D341Med (cell line): Measurements from ENCODE around the gene RAPGEFL1.
"Not testable (repeated sequence)": the region's sequence is repeated elsewhere in the genome, so short reads cannot be mapped to it uniquely, and the experiment has no call there.

Experiments used
- DNase-seq: peaks from one replicate; pipeline ENCODE4 v3.0.0; 2012; ENCODE audit warnings: low spot score

RAPGEFL1 gene

DNA sequence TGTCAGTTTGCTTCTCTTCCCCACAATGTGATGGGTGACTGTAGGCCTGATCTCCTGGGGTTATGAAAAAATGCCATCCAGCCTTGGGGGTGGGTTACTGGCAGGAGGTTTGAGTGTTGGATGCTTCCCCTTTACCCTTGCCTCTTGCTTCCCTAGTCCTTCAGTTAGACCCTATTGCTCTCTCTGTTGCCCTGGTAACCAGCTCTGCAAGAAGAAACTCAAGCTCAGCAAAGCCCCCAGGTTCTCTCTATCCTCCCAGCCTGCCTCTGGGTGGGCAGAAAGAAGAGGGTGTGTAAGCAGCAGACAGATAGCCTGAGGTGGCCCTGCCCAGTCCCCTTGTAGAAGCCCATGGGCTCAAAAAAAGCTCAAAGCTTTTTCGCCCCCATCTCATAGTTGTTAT is 2.8 kb upstream of the RAPGEFL1 start:
- DNase-seq, result no peak

- DNase-seq, result peak; percentile 50
Observed at GRCh38 chr17:40175928-40176753, 1.1 kb upstream of the RAPGEFL1 start.

GRCh38 chr17:40176754-40177110 is 538 bp upstream of the RAPGEFL1 start:
- DNase-seq, result no peak

- DNase-seq, result peak; percentile 50
Observed at GRCh38 chr17:40178021-40178601, 841 bp downstream of the RAPGEFL1 start.

- peak; percentile 65 for DNase-seq
Observed at GRCh38 chr17:40178660-40179059, 1.4 kb downstream of the RAPGEFL1 start.

- DNase-seq, result no peak
Observed at GRCh38 chr17:40179923-40180659, 2.8 kb downstream of the RAPGEFL1 start.

DNA sequence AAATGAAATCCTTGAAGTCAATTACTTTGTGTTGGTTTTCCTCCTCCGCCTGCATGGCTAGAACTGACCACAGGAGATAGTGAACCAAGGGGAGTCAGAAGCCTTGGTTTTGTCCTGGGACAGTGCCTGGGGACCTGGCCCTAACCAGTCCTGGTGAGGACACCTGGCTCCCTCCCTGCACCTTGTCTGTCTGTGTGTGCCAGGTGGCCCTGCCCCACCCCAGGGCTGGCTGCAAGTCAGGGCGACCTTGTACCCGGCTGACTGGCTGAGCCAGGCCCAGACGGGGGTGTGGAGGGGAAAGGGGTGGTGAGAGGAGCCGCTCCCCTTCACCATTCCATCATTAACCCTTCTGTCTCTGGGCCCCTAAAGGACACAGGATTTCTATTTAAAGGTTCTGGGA is 3.4 kb downstream of the RAPGEFL1 start:
- DNase-seq, result no peak

DNA sequence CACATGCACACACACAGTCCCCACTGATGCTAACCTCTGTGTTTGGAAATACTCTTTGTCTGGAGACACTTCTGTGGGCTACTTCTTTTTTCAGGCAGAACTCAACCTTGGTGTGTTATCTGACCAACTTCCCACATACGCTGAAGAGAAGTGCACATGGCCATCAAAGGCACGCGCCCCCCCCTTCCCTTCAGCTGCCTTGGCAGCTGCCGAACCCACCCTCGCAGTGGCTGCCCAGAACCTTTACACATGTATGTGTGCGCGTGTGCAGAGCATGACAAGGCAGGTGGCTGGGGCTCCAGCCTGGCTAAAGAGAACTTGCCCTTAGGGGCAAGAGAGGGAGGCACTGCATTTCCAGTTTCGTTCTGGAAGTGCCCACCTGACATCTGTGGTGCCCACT is 3.9 kb downstream of the RAPGEFL1 start:
- no peak for DNase-seq

DNA sequence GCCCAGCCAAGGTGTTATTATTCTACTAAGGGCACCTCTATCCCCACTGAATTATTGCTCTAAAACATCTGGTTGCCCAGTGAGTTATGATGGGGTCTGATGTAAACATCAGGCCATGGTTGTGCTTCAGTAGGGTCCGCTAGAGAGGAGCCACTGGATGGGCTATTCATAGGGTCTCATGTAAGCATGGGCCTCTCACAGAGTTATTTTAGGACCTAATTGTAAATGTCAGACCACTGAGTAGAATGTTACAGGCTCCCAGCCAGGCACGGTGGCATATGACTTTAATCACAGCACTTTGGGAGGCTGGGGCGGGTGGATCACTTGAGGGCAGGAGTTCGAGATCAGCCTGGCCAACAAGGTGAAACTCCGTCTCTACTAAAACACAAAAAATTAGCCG is 5.3 kb downstream of the RAPGEFL1 start:
- DNase-seq, result no peak

GRCh38 chr17:40187238-40187637 is 10.0 kb downstream of the RAPGEFL1 start:
- DNase-seq, result no peak

GRCh38 chr17:40188694-40189093 is 11.4 kb downstream of the RAPGEFL1 start:
- no peak for DNase-seq

DNA sequence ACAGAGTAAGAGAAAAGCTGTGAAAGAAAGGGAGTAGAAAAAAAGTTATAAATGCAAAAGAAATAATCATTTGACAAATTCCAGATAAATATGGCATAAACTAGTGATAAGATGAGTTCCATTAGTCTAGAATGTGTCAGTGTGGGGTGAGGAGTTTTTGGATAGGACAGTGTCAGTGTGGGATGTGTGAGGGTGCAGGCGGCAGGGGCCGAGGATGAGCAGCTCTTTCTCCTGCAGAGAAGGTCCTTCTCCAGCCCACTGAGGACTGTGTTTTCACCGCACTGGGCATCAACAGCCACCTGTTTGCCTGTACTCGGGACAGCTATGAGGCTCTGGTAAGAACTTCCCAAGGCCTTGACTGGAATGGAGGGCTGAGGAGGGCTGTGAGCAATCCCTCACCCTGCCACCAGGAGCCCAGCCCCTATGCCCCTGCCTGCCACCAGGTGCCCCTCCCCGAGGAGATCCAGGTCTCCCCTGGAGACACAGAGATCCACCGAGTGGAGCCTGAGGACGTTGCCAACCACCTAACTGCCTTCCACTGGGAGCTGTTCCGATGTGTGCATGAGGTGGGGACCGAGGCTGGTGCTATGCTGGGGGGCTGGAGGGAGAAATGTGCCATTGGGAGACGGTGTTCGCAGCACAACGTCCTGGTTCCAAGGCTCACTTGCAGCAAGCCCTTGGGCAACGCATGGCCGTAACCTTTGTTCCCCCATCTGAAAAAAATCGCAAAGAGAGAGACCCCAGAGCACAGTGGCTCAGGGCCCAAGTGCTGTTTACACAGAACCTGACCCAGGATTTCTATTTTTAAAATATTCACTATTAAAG is 13.1 kb downstream of the RAPGEFL1 start:
- DNase-seq, result peak; percentile 76

DNA sequence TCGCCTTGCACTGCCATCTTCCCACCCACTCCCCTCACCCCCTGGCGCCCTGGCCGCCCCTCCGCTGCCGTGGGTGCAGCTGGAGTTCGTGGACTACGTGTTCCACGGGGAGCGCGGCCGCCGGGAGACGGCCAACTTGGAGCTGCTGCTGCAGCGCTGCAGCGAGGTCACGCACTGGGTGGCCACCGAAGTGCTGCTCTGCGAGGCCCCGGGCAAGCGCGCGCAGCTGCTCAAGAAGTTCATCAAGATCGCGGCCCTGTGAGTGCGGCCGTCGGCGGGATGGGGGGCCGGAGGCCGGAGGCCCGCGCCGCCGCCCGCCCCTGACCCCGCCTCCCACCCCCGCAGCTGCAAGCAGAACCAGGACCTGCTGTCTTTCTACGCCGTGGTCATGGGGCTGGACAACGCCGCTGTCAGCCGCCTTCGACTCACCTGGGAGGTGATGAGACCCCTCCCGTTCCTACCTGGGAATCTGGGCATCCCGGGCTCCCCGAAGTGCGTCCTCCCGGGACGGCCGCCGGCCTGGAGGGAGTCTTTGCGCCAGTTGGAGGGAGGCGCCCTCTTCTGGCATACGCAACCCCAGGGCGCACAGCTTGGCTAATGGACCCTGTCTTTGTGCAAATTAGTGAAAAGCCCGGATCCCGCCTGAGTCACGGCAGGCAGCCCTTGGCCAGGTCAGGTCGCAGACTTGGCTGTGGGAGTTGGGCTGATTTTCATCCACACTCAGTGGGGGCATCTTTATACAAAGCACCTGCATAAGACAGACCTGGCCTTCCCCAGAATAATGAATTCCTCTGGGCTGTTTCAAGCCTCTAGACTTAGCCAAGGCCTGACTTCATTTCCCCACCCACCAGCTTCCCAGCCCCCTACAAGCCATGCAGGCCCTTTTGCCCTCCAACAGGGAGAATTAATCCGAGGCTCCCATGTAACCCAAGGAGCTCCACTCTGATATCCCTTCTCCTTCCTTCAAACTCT is 14.3 kb downstream of the RAPGEFL1 start:
- DNase-seq, result peak; percentile 93

DNA sequence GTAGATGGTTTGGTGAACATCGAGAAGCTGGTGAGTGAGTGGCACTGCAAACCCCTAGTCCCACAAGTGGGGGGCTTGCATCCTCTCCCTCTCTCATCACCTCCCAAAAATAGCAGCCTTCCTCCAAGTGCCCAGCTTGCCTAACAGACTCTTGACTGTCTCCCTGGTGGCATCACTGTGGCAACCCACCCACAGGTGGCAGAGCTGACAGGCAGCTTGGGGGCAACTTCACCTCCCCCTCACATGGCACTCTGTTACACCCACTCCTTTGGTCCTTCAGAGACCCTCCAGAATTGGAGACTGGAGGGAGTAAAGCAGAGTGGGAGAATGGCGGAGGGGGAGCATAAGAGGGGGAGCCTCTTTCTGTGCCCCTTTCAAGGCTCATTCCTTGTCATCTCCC is 15.7 kb downstream of the RAPGEFL1 start:
- DNase-seq, result no peak

GRCh38 chr17:40194821-40195220 is 17.6 kb downstream of the RAPGEFL1 start:
- DNase-seq, result no peak

GRCh38 chr17:40197550-40197949 is 20.3 kb downstream of the RAPGEFL1 start:
- DNase-seq, result no peak

DNA sequence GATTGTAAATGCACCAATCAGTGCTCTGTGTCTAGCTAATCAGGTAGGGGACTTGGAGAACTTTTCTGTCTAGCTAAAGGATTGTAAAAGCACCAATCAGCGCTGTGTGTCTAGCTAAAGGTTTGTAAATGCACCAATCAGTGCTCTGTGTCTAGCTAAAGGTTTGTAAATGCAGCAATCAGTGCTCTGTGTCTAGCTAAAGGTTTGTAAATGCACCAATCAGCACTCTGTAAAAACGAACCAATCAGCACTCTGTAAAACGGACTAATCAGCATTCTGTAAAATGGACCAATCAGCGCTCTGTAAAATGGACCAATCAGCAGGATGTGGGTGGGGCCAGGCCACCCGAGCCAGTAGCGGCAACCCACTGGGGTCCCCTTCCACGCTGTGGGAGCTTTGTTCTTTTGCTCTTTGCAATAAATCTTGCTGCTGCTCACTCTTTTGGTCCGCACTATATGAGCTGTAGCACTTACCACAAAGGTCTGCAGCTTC is 20.7 kb downstream of the RAPGEFL1 start:
- not testable (repeated sequence) for DNase-seq

DNA sequence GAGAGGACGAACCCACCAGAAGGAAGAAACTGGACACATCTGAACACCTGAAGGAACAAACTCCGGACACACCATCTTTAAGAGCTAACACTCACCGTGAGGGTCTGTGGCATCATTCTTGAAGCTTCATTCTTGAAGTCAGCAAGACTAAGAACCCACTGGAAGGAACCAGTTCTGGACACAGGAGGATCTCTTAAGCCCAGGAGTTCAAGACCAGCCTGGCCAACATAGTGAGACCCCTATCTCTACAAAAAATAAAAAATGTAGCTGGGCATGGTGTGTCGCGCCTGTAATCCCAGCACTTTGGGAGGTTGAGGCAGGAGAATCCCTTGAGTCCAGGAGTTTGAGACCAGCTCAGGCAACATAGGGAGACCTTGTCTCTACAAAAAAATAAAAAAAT is 21.3 kb downstream of the RAPGEFL1 start:
- no peak for DNase-seq

DNA sequence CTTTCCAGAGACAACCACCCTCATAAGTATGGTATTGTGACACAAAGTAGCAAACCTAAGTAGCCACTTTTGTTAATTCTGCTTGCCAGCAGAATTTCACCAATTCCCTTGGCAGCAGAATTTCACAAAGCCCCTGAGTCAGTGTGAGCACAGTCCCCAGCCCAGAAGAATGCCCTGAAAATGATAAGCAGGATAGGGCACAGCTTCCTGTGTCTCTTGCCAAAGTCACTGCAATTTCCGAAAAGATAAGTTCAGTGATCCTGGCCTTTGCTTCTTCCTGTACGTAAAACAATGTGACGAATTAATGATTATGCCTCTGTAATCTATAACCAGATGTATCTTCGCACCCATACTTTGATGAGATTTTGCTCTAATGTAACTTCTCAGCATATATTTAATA is 25.9 kb downstream of the RAPGEFL1 start:
- DNase-seq, result no peak

DNA sequence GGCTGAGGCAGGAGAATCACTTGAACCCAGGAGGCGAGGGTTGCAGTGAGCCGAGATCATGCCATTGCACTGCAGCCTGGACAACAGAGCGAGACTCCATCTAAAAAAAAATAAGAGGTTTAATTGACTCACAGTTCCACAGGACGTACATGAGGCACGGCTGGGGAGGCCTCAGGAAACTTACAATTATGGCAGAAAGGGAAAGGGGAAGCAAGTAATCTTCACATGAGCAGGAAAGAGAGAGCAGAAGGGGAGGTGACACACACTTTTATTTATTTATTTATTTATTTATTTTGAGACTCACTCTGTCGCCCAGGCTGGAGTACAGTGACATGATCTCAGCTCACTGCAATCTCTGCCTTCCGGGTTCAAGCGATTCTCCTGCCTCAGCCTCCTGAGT is 28.9 kb downstream of the RAPGEFL1 start:
- DNase-seq, result not testable (repeated sequence)
